HK-2 (cell line): Measurements from ENCODE around the gene AGBL1.

Experiments
- DNase-seq: peaks from one replicate; pipeline ENCODE4 v3.0.0-alpha.2; 2018; ENCODE audit not compliant: unreplicated experiment

AGBL1 gene

GRCh38 chr15:86813892-86814291 is 734.2 kb downstream of the AGBL1 start:
- DNase-seq, result no peak

DNA sequence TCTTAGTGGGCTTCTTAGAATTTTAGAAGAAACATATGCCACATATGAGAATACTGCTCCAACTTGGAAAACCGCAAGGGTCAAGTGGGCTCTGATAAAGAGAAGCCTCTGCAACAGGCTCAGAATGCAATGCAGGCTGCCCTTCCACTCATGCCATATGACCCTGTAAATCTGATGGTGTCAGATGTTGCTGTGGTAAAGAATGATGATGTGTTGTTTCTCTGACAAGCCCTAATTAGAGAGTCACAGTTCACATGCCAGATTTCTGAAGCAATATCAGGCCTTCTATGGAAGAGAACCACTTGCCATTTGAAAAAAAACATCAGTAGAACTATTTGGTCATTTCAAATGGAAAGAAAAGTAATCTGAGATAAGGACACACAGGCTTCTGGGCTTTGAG is 749.6 kb downstream of the AGBL1 start:
- no peak for DNase-seq

DNA sequence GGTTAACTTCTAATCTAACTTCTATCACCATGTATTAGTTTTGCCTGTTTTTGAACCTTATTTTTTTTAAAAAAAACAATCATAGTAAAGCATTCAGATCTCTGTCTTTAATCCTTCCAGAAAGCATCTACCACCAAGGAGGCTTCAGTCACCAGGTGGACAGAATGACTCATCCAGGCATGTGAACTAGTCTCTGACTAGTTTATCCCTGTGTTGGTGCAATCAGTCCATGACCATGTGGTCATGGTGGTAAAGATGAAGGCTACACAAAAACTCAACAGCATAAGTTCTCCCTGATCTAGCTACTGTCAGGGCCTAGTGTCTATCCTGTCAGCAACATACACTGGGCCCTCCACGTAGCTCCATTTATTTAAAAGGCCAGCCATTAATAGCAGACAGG is 750.6 kb downstream of the AGBL1 start:
- no peak for DNase-seq

DNA sequence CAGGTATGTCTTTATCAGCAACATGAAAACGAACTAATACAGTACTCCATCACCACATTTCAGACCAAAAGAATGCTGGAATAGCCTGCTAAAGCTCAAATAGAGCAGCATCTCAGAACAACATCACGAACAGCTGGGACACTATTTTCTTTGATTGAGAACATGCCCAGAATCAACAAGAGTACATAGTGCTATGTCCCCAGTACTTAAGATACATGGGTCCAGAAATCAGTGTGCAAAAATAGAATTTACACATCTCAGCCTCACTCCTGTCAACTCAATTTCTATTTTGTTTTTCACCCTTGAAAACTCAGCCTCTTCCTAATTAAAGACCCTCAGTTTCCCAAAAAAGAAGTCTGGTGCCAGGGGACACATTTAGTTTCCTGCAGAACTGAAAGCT is 753.9 kb downstream of the AGBL1 start:
- no peak for DNase-seq

GRCh38 chr15:86834115-86834863 is 754.6 kb downstream of the AGBL1 start:
- DNase-seq, result no peak

- DNase-seq, result no peak
Measured at GRCh38 chr15:86837294-86838061, 757.8 kb downstream of the AGBL1 start.

DNA sequence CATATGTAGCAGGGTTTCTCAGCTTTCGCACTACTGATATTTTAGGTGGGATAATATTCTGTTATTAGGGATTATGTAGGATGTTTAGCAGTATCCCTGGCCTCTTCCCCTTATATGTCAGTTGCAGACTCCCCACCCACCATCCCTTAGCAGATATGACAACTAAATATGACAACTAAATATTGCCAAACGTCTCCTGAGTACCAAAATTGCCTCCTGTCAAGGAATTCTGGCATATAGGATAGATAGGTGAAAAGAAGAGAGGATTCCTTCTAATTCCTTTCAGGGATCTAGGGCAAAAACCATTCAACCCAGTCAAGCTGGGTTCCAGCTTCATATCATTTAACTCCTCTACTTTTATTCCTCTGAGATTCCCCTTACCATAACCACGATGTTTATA is 759.8 kb downstream of the AGBL1 start:
- no peak for DNase-seq

DNA sequence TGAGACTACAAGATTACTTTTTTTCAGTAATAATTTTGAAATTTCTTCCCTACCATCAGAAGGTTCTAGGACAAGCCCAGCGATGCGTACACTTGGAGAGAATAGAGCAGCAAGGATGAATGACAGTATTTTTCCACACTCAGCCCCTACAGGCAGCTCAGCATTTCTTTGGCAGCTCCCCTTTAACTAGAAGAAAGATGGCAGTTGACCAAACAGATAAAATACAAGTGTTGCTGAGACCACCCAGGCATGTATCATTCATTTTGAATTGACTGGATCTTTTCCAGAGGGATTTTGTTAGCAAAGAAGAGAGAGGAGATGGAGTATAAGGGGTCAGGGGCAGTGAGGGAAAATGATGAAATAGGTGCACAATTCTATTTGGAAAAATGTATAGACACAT is 761.3 kb downstream of the AGBL1 start:
- no peak for DNase-seq

DNA sequence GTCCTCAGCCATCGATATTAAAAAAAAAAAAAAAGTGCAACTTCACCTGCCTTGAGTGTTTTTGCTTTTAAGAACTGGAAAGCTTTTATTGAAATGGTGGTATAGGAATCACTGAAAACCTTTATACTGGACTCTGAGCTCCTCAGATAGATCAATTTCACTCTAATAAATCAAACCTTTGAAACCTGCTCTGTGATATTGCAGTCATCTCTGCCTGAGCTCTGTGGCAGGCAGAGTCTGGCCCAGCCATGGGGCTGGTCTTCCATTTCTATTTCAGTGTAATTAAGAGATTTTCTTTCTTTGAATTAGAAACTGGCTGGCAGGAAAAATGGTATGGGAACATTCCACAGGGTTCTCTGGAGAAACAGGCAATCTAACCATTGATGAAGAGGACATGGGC is 762.5 kb downstream of the AGBL1 start:
- DNase-seq, result no peak

GRCh38 chr15:86846036-86846435 is 766.4 kb downstream of the AGBL1 start:
- DNase-seq, result no peak

DNA sequence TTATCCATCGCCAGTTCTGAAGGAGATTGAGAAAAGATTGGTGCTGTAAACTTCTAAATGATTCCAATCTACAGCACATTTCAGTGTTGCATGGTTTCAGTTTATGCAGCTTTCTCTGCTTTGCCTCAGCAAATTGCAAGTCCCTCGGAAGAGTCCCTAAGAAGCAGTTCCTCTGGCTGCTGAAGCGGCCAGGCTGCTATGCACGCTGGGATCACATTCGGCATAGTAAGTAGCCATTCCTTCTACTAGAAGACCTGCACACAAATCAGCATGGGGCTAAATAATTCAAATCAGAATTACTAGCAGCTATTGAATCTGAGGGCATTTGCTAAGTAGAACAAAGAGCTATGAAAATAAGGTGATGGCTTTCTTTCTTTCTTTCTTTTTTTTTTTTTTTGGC is 769.5 kb downstream of the AGBL1 start:
- DNase-seq, result no peak

DNA sequence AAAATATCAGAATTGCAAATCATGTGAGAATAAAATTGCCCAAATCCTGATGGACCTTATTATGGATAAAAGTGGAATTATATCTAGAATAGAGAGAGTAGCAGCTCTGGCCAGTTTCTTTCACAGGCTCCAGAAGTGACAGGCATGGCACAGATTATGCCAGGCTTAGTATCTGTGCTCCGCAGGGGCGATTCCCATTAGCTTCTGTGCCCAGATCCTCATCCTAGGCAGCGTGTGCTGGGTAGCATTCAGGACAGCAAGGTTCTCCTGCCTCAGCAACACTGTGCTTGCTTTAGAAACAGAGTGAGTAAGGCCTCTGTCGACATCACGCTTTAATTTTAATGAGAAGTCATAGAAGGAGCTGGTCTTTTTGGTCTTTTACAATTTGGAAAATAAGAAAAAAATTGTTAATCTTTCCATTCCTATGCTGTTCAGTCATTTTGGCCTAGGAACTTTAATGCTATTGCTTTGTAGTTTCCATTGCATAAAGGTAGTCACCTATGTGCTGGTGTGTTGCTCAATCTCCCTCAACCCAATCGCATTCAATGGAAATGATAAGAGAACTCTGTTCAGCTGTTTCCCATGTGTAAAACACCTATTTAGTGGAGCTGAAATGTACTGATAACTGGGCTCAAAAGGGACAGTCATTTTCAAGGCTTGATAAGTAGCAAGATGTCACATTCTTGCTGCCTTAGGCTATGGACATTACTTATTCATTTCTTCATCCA is 770.1 kb downstream of the AGBL1 start:
- no peak for DNase-seq

GRCh38 chr15:86850939-86851338 is 771.3 kb downstream of the AGBL1 start:
- DNase-seq, result no peak

DNA sequence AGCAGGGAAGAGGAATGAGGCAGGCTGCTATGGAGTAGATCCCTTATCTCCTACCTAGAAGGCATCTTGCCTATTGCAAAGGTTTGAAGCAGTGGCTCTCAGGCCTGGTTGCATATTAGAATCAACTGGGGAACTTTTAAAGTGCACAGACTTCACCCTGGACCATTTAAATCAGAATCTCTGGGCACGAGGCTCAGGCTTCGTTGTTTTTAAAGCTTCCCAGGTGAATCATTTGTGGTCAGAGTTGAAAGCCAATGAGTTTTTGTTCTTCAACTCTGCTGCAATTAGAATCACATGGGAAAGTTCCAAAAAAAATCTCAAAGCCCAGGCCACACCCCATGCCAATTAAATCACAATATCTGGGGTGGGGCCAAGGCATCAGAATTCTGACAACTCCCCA is 773.1 kb downstream of the AGBL1 start:
- no peak for DNase-seq

DNA sequence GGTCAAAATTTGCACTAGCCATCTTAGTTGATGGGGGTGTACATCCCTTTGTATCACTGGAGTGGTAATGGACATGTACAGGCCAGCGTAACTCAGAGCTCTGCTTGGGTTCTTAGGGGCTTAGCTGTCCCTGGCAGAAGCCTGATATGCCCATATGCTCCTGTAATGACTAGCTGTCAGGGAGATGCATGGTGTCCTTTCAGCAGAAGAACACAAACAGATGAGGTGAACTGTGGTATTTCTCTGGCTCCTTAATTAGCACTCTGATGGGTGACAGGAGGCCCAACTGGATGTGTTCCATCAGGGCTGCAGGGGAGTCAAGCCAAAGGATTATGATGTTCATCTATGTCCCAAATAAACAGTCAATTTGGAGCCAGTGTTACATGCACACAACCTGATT is 774.5 kb downstream of the AGBL1 start:
- no peak for DNase-seq

GRCh38 chr15:86855307-86856291 is 775.9 kb downstream of the AGBL1 start:
- no peak for DNase-seq

DNA sequence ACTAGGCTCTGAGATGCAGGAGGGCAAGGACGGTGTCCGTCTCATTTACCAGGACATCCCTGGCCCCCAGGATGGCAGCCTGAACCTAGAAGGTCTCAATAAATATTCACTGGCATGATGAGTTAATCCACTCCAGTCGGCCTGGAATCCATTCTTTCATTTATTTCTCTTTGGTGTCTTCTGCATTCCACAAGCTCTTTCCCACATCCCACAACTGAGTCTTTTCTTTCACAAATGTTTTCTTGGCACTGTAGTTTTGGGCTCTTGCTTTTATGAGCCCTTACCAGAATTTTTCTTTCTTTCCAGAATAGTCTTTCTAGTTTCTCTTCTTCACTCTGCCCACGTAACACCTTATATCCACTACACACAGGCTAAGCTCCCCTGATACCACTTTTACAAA is 778.0 kb downstream of the AGBL1 start:
- no peak for DNase-seq

DNA sequence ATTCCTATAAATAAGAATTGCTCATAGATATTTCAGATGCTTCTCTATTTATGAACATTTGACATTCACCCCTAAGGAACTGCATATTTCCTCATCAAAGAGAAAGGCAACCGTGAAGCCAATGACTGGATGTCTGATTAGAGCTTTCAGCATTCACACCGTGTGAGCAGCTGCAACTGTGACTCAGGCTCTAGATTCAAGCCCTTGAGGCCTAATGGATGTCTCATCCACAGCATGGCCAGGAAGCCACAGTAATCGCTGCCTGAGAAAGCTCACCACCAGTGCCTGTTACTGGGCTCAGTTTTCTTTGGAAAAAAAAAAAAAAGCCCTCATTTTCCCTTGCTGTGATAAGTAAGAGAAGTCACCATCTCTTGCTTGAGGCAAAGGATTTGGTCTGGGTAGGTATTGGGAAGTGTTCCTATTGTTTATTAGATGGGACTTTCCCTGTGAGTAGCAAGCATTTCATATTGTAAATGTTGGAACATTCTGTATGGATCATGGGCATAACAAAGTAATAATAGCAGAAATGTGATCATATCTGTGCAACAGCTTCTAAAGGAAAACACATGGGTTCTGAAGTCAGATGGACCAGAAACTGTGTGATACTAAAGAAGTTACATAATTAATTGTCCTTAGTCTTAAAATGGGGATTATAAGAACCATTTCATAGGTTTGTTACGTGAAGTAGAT is 783.7 kb downstream of the AGBL1 start:
- DNase-seq, result no peak

- no peak for DNase-seq
Measured at GRCh38 chr15:86865920-86866319, 786.2 kb downstream of the AGBL1 start.

- no peak for DNase-seq
Measured at GRCh38 chr15:86870846-86871245, 791.2 kb downstream of the AGBL1 start.

DNA sequence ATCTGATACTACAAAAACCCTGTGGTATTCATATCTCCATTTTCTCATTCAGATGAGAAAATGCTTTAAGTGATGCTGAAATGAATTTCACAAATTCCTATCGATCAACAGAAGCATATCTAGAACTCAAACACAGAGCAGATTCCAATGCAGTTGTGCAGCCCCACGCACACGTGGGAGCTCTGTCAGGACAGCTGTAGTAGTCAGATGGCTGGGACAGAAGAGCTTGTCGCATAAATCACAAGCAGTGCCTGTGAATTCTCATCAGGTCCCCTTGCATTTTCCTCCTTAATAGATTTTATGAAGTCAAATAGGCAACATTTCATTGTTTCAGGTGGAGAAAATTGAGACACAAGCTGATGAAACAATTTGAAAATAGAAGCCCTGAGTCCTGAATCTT is 792.3 kb downstream of the AGBL1 start:
- DNase-seq, result no peak
